DOHH2 (cell line): ENCODE results near the gene LAMA5.

Experiments used
- H3F3A ChIP-seq: fragments of 200-600 bp; sonication (generic), shearing (Covaris generic); 2 replicates; pipeline ENCODE4 v1.6.0; 2016; ENCODE audit warnings: antibody characterized with exemption, mild to moderate bottlenecking; ENCODE audit not compliant: control insufficient read depth, insufficient read depth
- H3K27ac ChIP-seq: fragments of 200-600 bp; sonication (generic); 2 replicates; pipeline ENCODE4 v1.5.1; 2014; ENCODE audit warnings: low read depth, mild to moderate bottlenecking, low read length, moderate library complexity
- H3K27me3 ChIP-seq: fragments of 200-600 bp; sonication (generic); 2 replicates; pipeline ENCODE4 v1.6.1; 2014; ENCODE audit warnings: mild to moderate bottlenecking, low read length, mixed read lengths; ENCODE audit not compliant: control insufficient read depth
- H3K36me3 ChIP-seq: fragments of 200-600 bp; sonication (generic); 2 replicates; pipeline ENCODE4 v1.6.1; 2014; ENCODE audit warnings: mild to moderate bottlenecking, low read length, moderate library complexity, mixed read lengths; ENCODE audit not compliant: control insufficient read depth
- H3K4me1 ChIP-seq: fragments of 200-600 bp; sonication (generic); 2 replicates; pipeline ENCODE4 v1.6.1; 2014; ENCODE audit warnings: mild to moderate bottlenecking, low read length, mixed read lengths; ENCODE audit not compliant: control insufficient read depth
- H3K4me2 ChIP-seq: fragments of 200-600 bp; sonication (generic); 2 replicates; pipeline ENCODE4 v1.6.0; 2014; ENCODE audit warnings: mild to moderate bottlenecking, low read length, moderate library complexity
- H3K4me3 ChIP-seq: fragments of 200-600 bp; sonication (generic); 2 replicates; pipeline ENCODE4 v1.5.1; 2014; ENCODE audit warnings: mild to moderate bottlenecking, low read length, mixed read lengths
- H3K79me2 ChIP-seq: fragments of 200-600 bp; sonication (generic); 2 replicates; pipeline ENCODE4 v1.6.1; 2014; ENCODE audit warnings: mild to moderate bottlenecking, low read length, mixed read lengths; ENCODE audit not compliant: control insufficient read depth
- H3K9me2 ChIP-seq: fragments of 200-600 bp; sonication (generic); replicated peaks from 2 replicates; pipeline ENCODE4 v1.6.1; 2014; ENCODE audit warnings: mild to moderate bottlenecking, low read length, mixed read lengths; ENCODE audit not compliant: control insufficient read depth
- H3K9me3 ChIP-seq: fragments of 200-600 bp; sonication (generic); 2 replicates; pipeline ENCODE4 v1.6.1; 2014; ENCODE audit warnings: antibody characterized with exemption, low read length, mixed read lengths; ENCODE audit not compliant: control insufficient read depth, insufficient read depth
- H4K20me1 ChIP-seq: fragments of 200-600 bp; sonication (generic); 2 replicates; pipeline ENCODE4 v1.6.0; 2014; ENCODE audit warnings: low read depth, mild to moderate bottlenecking, antibody characterized with exemption, low read length, moderate library complexity; ENCODE audit not compliant: control insufficient read depth, insufficient read depth
- CTCF ChIP-seq: fragments of 200-600 bp; sonication (generic); IDR thresholded peaks from one replicate; pipeline ENCODE4 v1.5.1; 2014; ENCODE audit warnings: antibody characterized with exemption, mild to moderate bottlenecking, low read depth, low read length; ENCODE audit not compliant: poor library complexity, severe bottlenecking
- EZH2phosphoT487 ChIP-seq: fragments of 200-600 bp; sonication (generic); IDR thresholded peaks from 2 replicates; pipeline ENCODE4 v1.6.1; 2017; ENCODE audit warnings: borderline replicate concordance, mild to moderate bottlenecking, antibody characterized with exemption, low read length, moderate library complexity, mixed read lengths

Gene LAMA5

GRCh38 chr20:62314711-62315302, 52.3 kb downstream of the LAMA5 start:
- Histone ChIP-seq H3K9me2 (no peaks in the 10 kb centered on the region), H3K27me3 (no peaks in the 10 kb centered on the region), H3K4me1 (no peaks in the 10 kb centered on the region), H4K20me1 (no peaks in the 10 kb centered on the region), H3K9me3 (no peaks in the 10 kb centered on the region), H3K27ac (no peak overlapping the region), H3F3A (no peaks in the 10 kb centered on the region), H3K36me3 (peaks cover 19% of the 10 kb centered on the region), H3K4me3 (no peak overlapping the region), H3K4me2 (no peak overlapping the region), H3K79me2 (no peaks in the 10 kb centered on the region)
- TF ChIP-seq EZH2phosphoT487 (no peak), CTCF (no peak)

DNA sequence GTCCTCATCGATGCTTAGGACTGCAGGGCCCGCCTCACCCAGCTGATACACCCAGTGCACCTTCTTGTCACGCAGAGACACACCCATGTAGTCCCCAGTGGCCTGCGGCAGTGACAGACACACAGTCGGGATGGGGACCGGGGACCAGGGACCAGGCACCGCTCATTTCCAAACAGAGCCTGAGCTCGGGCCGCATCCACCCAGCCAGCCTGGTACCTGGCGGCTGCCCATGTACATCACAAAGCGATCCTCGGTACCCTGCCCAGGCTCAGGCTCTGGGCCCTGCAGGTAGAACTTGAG, 52.8 kb downstream of the LAMA5 start:
- peaks cover 21% of the 10 kb centered on the region for H3K36me3 ChIP-seq
- no peaks in the 10 kb centered on the region for H3F3A ChIP-seq
- H3K79me2 ChIP-seq, result no peaks in the 10 kb centered on the region
- no peak overlapping the region for H3K4me3 ChIP-seq
- no peaks in the 10 kb centered on the region for H3K27me3 ChIP-seq
- H4K20me1 ChIP-seq, result no peaks in the 10 kb centered on the region
- TF ChIP-seq EZH2phosphoT487, result no peak
- TF ChIP-seq CTCF, result no peak
- H3K9me2 ChIP-seq, result no peaks in the 10 kb centered on the region
- no peak overlapping the region for H3K27ac ChIP-seq
- no peaks in the 10 kb centered on the region for H3K9me3 ChIP-seq
- H3K4me2 ChIP-seq, result no peak overlapping the region
- no peaks in the 10 kb centered on the region for H3K4me1 ChIP-seq

GRCh38 chr20:62313460-62314338, 53.4 kb downstream of the LAMA5 start:
- H3K27ac ChIP-seq, result no peak overlapping the region
- peaks cover 27% of the 10 kb centered on the region for H3K36me3 ChIP-seq
- H3K27me3 ChIP-seq, result no peaks in the 10 kb centered on the region
- no peaks in the 10 kb centered on the region for H4K20me1 ChIP-seq
- 0 out of 2 replicates have a peak, but pooled peaks cover 3% of the 10 kb centered on the region for H3F3A ChIP-seq
- H3K4me1 ChIP-seq, result no peaks in the 10 kb centered on the region
- H3K4me2 ChIP-seq, result no peak overlapping the region
- no peaks in the 10 kb centered on the region for H3K79me2 ChIP-seq
- no peaks in the 10 kb centered on the region for H3K9me2 ChIP-seq
- H3K9me3 ChIP-seq, result no peaks in the 10 kb centered on the region
- H3K4me3 ChIP-seq, result no peak overlapping the region
- no peak for TF ChIP-seq EZH2phosphoT487
- TF ChIP-seq CTCF, result no peak
